ENCODE results near the gene PRKAG2.

PRKAG2 gene

DNA sequence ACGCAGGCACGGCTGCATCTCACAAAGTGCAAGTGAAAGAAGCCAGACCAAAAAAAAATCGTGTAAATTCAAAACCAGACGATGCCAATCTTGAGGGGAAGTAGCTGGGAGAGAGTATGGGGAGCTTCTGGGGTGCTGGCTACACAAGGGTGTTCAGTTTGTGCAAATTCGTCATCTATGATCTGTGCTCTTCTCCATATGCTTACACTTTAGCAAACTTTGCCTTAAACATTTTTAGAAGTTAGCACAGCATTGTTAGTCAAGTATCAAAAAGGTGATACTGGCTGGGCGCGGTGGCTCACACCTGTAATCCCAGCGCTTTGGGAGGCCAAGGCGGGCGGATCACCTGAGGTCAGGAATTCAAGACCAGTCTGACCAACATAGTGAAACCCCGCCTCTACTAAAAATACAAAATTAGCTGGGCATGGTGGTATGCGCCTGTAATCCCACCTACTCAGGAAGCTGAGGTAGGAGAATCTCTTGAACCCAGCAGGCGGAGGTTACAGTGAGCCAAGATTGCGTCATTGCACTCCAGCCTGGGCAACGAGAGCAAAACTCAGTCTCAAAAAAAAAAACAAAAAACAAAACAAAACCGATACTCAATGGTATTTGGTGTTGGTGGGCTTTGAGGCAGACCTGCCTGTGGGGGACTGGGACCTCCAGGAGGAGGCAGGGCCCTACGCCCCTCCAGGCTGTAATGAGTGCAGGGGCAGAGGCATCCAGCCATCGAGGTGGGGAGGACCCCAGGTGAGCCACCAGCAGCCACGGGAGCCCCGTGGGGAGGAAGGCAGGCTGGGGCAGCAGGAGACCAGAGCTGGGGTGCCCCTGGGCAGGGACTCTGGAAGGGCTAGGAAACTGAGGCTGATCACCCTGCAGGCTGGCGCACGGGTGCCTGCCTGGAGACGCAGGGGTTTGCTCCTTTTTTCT lies 150.0 kb downstream of the PRKAG2 start:
- no peak for DNase-seq (ENCODE audit: low read depth)

DNA sequence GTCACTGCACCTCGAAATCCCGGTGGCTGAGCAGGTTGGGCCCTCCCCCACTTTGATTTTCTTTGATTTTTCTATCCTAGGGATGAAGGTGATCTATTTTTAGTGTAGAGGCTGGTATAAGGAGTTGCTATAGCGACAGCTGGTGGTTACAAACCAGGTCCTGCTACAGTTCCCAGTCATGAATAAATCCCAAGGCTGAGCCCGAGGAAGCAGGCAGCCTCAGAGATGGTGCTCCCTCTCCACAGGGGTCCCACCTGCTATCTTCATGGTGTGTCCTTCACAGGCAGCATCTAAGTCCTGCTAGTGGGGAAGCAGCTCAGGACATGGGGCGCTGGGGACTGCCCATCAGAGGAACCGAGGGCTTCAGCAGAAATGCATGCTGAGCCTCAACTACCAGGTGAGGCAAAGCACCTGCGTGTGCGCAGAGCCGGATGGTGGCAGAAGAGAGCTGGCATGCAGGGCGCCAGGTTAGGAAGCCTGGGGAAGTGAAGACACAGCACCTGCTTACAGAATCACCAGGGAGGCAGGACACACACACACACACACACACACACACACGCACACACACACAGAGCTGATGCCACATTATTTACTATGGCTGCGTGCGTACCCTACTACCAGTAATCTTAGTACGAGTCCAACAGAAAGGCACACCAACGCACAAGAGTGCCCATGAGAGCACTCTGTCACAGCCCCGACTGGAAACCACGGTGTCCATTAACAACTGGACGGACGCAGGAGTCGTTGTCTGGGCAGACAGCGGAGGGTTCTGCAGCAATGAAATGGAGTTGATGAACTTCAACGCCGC lies 150.9 kb downstream of the PRKAG2 start:
- no peak for DNase-seq (ENCODE audit: low read depth)

DNA sequence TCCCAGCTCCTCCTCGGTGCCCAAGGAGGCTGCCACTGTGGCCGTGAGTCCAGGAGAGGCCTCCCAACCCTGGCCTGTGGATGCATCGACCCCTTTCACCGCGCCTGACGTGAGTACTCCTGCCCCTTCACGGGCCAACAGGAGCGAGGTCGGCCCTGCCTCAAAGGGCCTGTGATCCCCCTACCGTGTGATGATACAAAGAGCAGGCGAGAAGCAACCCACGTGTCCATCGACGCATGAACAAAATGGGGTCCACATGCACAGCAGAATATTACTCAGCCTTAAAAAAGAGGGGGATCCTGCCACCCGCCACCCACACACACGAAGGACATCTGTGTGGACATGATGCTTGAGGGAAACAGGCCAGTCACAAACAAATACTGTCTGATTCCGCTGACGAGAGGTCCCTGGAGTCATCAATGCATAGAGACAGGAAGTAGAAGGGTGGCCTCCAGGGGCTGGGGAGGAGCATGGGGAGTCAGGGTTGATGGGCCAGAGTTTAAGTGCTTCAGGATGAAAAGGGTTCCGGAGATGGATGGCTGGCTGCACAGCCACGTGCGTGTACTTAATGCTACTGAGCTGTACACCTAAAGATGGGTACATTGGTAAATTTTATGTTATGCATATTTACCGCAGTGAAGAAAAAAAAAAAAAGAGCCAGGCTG lies 151.9 kb downstream of the PRKAG2 start:
- DNase-seq (ENCODE audit: low read depth), result no peak

DNA sequence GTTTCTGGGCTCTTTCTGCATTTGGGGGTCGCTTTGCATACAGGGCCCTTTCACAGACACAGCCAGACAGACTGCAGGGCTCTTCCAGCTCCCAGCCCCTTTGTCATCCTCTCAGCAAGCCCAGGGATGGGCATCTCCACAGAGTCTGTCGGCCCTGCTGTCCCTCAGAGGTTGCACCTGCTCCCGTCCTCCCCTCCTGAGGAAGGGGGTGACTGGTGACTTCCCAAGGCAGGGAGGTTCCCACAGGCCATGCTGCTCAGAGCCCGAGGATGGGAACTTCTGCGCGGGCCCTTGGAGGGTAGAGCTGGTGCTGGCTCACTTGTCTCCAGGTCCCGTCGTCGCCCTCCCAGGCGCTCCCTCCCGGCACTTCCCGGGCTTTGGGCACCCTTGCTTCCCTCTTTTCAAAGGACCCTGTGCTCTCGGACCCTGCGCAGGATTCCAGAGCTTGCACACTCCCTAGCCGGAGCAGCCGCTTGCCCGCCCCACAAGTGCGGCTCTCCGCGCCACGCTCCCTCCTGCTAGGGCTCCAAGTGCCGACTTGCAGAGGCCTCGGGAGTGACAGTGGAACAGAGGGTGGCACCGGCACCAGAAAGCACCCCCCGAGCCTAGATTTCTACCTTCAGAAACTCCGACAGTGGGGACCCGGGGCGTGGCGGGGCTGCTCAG lies 152.5 kb downstream of the PRKAG2 start:
- DNase-seq (ENCODE audit: low read depth), result no peak

DNA sequence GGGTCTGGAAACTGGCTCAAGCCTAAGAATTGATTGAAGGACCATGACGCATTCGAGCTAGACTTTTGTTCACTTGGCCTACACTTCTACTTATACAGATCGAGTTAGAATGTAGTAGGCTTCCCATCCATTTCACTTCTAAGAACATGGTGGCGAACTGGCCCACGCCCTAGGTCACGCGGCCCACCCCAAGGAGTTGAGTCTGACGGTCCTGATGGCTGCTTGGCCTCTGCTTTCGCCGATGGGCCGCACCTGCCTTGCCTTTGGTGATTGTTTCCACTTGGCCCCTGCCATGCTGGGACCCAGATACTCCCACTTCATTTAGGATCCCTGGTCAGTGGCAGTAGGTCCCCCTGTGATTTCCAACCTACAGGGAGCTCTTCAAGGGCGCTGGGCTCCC lies 153.6 kb downstream of the PRKAG2 start:
- no peak for DNase-seq (ENCODE audit: low read depth)

DNA sequence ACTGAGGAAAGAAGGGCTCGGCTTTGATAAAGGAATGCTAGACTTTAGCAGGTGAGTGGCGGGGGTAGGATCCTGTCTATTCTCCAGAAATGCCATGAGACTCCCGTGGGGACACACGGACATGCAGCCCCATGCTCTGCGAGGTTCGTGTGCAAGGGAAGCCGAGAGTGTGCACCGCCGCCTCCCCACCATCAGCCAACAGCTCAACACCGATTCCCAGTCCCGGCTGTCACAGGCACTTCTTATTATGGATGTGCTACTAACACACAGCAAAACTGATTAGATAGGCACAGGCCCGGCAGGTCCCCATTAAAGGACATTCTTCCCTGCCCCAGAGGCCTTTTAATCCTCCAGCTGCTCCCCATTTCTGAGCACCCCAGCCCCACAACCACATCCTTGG lies 154.4 kb downstream of the PRKAG2 start:
- DNase-seq (ENCODE audit: low read depth), result no peak

DNA sequence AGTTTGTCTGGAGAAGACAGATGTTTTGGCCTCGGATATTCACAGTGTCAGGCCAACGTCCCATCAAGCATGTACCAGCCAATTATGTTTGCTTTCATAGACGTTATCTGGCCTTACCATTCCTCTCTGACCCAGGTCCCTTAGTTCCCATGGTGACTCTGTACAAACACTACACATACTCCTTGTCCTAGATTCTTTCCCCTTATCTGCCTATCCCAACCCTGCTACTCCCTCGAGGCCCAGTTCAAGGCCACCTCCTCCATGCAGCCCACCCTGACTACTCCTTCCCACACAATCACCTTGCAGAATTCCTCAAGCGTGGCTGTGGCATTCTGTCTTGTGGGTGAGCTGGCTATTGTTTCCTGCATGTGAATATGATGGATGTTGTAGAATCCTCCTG lies 155.2 kb downstream of the PRKAG2 start:
- no peak for DNase-seq (ENCODE audit: low read depth)

DNA sequence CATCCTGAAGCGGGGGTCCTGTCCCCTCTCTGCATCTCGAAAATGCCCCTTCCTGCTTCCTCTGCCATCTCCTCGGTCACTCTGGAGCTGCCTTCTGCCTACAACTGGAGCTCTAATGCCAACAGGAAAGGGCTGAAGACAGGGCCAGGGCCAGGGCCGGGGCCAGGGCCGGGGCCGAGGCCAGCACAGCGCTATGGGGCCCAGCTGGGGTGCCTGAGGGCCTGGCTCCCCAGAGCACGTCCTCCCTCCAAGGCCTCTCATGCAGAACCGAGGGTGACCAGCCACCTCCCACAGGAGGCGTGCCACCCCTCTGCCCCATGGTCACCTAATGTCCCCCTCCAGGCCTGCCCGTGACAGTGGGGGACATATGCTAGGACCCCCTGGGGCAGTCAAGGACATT lies 155.7 kb downstream of the PRKAG2 start:
- no peak for DNase-seq (ENCODE audit: low read depth)

DNA sequence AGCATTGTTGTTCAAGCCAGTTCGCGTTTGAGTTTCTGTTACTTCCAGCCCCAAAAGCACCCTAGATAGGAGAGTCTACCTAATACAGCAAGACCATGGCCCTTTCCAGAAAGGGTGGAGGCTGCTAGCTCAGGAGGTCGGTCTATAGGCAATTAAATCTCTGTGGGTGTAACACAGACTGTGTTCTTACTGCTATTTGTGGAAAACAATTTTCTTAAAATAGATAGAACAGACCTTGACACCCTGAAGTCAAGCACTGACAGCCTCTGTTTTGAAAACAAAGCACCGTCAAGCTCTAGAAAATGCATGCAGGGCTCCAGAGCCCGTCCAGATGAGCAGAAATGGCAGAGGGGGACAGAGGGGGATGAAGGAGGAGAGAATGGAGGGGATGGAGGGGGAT lies 156.6 kb downstream of the PRKAG2 start:
- no peak for DNase-seq (ENCODE audit: low read depth)

DNA sequence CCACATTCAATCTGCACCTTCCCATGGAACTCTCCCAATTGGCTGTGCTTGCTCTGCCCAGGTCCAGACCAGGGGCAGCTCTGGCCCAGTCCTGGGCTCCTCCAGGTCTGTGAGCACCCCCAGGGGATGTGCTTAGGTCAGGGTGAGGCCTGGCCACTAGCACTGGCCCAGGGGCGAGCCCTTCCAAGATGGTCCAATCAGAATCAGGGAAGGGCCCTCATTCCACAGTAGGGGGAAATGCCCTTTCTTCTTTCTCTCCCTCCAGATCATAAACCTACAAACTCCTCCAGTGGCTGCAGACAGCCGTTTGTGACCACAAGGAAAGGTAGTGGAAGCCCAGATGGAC lies 157.0 kb downstream of the PRKAG2 start:
- DNase-seq (ENCODE audit: low read depth), result no peak

DNA sequence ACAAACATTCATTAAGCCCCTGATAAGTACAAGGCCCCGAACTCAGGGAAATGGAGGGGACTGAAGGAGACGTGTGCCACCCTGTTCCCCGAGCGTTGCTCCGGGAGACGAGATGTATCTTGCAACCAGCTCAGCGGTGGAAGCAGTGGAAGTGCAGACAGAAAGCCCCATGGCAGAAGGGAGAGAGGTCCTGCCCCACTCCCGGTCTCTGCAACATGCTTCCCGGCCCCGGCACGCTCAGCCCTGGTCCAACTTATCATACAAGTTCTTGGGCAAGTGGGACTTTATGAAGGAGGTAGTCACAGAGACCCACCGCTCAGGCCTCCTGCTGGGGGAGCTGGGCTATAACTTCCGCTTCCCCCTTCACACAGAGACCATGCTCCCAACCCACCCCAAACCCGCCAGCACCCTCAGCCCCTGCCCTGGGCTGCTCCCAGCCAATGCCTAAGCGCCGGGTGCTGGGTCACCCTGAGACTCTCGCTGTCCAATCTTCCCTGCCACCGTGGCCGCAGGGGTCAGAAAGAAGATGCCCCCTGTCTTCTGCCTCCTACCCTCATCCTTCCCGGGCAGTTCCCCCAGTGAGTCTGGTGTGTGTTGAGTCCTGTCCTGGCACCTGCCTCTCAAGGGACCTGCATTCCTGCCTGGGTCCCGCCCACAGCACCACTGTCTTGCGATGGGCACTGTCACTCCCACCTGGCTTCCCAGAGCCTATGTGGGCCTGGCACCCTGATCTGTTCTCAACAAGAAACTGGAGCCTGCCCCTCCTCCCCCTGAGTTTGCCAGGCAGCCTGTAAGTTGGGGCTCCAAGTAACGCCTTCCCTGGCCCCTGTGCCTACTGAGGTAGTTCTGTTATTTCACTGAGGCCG lies 157.7 kb downstream of the PRKAG2 start:
- no peak for DNase-seq (ENCODE audit: low read depth)

DNA sequence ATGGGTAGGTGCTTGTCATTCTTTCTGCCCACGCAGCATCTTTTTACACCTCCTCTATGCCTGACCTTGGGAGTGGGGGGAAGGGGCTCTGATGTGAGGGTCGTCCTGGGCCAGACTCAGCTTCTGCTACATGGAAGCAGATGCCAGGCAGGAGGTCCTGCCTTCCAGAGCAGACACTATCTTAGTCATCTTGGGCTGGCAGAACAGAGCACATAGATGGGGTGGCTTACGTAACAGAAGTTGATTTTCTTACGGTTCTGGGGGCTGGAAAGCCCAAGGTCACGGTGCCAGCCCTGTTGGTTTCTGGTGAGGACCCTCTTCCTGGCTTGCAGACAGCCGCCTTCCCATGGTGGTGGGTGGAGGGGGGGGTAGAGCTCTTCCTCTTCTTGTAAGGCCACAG lies 159.0 kb downstream of the PRKAG2 start:
- no peak for DNase-seq (ENCODE audit: low read depth)

DNA sequence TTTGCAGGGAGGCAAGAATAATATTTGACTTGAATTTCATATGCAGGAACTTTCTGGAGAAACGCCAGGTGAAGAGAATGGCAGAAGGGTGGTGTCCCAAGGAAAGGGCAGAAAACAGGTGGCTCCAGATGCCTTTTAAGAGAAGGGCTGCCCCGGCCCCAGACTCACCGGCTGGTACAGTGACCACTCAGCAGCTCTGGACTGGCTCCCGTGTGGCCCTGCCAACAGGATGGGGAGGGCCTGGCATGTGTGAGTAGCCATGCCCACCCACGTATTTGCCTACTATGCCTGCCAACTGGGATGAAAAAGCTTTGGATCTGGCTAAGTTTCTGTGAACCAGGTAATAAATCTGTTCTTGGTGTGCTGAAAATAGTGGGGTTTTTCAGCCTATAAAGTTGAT lies 159.5 kb downstream of the PRKAG2 start:
- DNase-seq (ENCODE audit: low read depth), result no peak

DNA sequence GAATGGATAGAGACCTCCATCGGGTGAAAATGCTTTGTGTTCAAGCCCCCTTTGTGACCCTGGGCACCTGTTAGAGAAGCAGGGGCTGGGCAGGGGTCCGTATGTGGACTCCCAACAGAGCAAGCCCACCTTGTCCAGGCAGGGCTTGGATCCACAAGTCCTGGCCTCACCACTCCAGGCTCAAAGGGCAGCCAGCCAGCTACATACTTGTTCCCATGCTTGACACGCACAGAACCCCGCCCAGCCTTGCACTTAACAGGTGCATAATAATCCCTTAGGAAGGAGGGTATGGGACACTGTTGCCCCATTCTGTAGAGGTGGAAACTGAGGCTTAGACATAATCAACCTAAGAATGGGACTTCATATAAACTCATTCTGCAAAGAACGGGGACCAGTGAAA lies 160.6 kb downstream of the PRKAG2 start:
- DNase-seq (ENCODE audit: low read depth), result no peak

DNA sequence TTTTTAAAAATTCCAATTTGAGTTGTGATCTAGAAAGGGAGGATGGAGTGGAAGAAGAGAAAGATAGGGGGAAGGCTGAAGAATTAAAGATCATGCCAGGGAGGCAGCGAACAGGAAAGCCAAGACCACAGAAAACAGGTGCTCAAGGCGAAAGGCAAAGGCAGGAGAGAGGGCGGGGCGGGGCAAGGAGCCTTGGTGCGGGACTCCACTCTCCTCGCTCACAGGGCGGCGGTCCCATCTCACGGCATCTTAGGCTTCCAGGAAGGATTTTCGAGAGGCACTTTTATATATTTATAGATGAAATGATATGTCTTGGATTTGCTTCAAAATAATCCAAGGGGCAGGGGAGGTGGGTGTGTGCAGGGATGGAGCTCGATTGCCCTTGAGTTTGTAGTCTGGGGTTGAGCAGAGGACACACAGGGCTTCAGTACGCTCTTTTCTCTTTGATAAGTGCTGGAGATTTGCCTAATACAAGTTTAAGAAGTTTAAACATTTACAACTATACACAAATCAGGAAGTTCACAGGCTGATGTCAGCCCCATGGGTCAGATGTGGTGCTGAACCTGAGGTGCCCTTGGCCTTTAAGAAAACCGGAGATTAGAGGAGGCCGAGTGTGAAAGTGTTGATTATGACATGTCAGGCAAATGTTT lies 161.1 kb downstream of the PRKAG2 start:
- DNase-seq (ENCODE audit: low read depth), result no peak

DNA sequence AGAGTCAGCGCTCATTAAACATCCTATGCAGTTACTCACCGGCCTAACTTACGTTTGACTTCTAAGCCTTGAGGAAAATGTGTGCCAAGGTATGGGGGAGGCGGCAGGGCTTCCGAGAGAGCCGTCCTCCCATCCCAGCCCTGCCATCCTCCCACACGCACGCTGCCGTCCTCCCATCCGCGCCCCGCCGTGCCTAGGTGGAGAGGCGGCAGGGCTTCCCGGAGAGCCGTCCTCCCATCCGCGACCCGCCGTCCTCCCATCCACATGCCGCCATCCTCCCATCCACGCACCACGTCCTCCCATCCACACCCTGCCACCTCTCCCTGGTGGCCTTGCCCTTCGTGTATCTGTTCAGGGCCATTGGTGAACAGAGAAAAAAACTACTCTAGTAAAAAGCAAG lies 162.7 kb downstream of the PRKAG2 start:
- DNase-seq (ENCODE audit: low read depth), result no peak

DNA sequence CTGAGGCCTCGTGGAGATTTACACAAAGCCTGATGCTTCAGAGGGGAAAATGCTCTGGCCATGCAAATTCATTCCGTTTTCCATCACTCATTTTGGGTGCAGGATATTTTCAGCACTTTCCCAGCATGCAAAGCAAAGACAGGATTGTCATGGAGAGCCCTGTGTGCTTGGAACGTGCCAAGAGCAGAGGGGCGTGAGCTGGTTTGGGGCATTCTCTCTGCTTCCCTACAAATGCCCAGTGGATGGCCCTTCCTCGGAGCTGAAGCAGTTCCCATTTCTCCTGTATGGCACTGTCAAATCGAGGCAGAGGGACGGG lies 164.1 kb downstream of the PRKAG2 start:
- DNase-seq (ENCODE audit: low read depth), result no peak

DNA sequence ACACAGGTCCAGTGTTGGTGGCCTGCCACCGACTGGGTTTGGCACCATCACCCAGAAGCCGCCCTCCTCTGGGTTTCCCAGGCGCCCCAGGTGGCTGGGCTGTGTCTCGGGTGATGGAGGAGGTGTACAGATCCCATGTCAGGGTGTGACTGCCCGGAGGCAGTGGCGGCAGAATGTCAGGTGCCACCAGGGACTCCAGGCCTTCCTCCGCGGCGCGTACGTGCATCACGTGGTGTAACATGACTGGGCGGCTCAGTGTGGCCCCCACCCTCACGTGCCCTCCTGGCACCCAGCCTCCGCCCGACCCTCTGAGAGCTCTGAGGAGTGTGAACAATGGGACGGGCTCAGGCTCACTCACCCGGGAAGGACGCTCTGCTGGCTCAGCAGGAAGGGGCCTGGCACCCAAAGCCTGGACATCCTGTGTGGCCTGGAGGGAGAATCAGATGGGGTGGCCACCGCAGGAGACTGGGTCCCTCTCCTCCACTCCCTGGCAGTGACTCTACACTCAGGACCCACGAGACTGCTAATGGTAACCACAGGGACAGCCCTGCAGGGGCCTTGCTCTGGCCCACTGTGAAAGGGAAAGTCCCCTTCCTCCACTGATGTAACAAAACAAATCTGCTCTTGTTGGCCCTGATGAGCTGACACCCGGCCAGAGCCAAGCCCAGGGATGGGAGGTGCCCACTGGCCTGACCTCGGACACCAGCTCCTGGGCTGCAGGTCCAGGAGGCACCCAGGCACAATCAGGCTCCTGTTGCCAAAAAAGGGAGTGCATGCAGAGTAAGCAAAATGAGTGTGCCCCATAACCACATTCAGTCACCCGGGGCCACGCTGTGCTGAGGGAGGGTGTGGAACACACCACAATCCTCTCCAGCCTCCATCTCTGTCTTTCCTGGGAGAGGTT lies 164.8 kb downstream of the PRKAG2 start:
- DNase-seq (ENCODE audit: low read depth), result no peak

DNA sequence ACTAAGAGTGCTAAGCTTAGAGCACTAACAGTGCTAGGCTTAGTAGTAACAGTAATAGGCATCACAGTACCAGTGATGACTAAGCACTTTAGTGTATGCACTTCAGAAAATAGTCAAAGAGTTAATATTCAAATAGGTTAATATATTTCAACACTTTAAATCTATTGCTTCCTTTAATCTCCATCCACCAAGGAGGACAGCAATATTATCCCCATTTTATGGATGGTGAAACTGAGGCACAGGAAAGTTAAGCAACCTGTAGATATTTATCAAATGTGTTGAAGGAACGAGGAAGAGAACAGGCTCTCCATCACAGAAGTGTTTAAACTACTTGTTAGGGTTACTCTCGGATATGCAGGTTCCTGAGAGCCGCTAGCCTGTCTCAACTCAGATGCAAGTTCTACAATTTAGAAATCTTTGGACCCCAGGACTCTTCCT lies 165.5 kb downstream of the PRKAG2 start:
- DNase-seq (ENCODE audit: low read depth), result no peak
